ENCODE measurements around the gene SEBOX.

GRCh38 chr17:28406473-28406814, 41.4 kb upstream of the SEBOX start:
- no peak for TF ChIP-seq EP300 (IDR thresholded peaks at IDR 0.05)
- TF ChIP-seq CTCF (IDR thresholded peaks at IDR 0.05), result no peak
